ENCODE measurements around the gene ATG5. TPM values are rescaled to one million over a fixed set of nuclear protein-coding genes. Genes with fewer than 3 reads are reported as not detected.

The ATG5 gene
- total RNA-seq, 1 experiment from 2014 or later: 51.4 TPM

GRCh38 chr6:106359959-106360409, 34.4 kb upstream of the ATG5 start:
- in situ Hi-C loops (cut with HindIII; ENCODE audit: low pct_unique_long_range_greater_than_20kb, low sequenced_read_pairs) (no loop called here), intact Hi-C loops (cut with micrococcal nuclease; ENCODE audit: unreplicated experiment) (no loop called here)
- Histone ChIP-seq H3K4me3 (ENCODE audit: low read depth in 2 of 2, low read length in 2 of 2) (peak overlapping the region; percentile 44 to 54), H3K36me3 (ENCODE audit: control insufficient read depth, insufficient read depth, low read length) (no peaks in the 10 kb centered on the region), H3K27me3 (ENCODE audit: control insufficient read depth, insufficient read depth, low read length) (peaks cover 22% of the 10 kb centered on the region), H3K27ac (ENCODE audit: low read length) (no peak overlapping the region), H3K4me1 (ENCODE audit: control insufficient read depth, insufficient read depth, low read length) (peaks cover 10% of the 10 kb centered on the region), H3K9me3 (ENCODE audit: control insufficient read depth, insufficient read depth, low read depth, low read length) (no peaks in the 10 kb centered on the region)
- no TSS peak for BruUV-seq (replicated peaks)
- DNase-seq (ENCODE audit: low read depth, low spot score) (no peak), ATAC-seq (no peak)
- TF ChIP-seq CTCF (IDR thresholded peaks at IDR 0.05): no peak
- TF ChIP-seq POLR2AphosphoS5 (IDR thresholded peaks at IDR 0.05; ENCODE audit: low read depth, low read length): no peak
- TF ChIP-seq TCF7L2 (IDR thresholded peaks at IDR 0.05; ENCODE audit: low read depth, low read length): no peak
- TF ChIP-seq SIN3A (IDR thresholded peaks at IDR 0.05; ENCODE audit: borderline replicate concordance, insufficient read depth, low read depth, low read length): no peak
- TF ChIP-seq, protein P1, sequence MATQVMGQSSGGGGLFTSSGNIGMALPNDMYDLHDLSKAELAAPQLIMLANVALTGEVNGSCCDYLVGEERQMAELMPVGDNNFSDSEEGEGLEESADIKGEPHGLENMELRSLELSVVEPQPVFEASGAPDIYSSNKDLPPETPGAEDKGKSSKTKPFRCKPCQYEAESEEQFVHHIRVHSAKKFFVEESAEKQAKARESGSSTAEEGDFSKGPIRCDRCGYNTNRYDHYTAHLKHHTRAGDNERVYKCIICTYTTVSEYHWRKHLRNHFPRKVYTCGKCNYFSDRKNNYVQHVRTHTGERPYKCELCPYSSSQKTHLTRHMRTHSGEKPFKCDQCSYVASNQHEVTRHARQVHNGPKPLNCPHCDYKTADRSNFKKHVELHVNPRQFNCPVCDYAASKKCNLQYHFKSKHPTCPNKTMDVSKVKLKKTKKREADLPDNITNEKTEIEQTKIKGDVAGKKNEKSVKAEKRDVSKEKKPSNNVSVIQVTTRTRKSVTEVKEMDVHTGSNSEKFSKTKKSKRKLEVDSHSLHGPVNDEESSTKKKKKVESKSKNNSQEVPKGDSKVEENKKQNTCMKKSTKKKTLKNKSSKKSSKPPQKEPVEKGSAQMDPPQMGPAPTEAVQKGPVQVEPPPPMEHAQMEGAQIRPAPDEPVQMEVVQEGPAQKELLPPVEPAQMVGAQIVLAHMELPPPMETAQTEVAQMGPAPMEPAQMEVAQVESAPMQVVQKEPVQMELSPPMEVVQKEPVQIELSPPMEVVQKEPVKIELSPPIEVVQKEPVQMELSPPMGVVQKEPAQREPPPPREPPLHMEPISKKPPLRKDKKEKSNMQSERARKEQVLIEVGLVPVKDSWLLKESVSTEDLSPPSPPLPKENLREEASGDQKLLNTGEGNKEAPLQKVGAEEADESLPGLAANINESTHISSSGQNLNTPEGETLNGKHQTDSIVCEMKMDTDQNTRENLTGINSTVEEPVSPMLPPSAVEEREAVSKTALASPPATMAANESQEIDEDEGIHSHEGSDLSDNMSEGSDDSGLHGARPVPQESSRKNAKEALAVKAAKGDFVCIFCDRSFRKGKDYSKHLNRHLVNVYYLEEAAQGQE (IDR thresholded peaks at IDR 0.05; ENCODE audit: insufficient read depth in 1 of 2, low read depth in 2 of 2, low read length in 1 of 2): 0 out of 4 replicates have a peak, but pooled peaks of 1 of the 2 experiments have one; percentile 37
- CTCF ChIA-PET: no interaction called here
- POLR2A ChIA-PET: no interaction called here

GRCh38 chr6:106356378-106356777, 30.8 kb upstream of the ATG5 start:
- TF ChIP-seq CTCF (IDR thresholded peaks at IDR 0.05) (no peak), TCF7L2 (IDR thresholded peaks at IDR 0.05; ENCODE audit: low read depth, low read length) (no peak), SIN3A (IDR thresholded peaks at IDR 0.05; ENCODE audit: borderline replicate concordance, insufficient read depth, low read depth, low read length) (no peak)
- TF ChIP-seq, protein P1 (IDR thresholded peaks at IDR 0.05; ENCODE audit: insufficient read depth in 1 of 2, low read depth in 2 of 2, low read length in 1 of 2): no peak
- in situ Hi-C loops (cut with HindIII; ENCODE audit: low pct_unique_long_range_greater_than_20kb, low sequenced_read_pairs) (no loop called here), intact Hi-C loops (cut with micrococcal nuclease; ENCODE audit: unreplicated experiment) (no loop called here)
- H3K4me1 ChIP-seq (ENCODE audit: control insufficient read depth, insufficient read depth, low read length): peaks cover 10% of the 10 kb centered on the region
- H3K9me3 ChIP-seq (ENCODE audit: control insufficient read depth, insufficient read depth, low read depth, low read length): peaks cover 5% of the 10 kb centered on the region; the same call in 1 of the 2 replicates
- POLR2A ChIA-PET: interaction anchor here (0.6 kb wide), 1 partner anchor 32 kb away, joined by 3 read pairs; no protein-coding TSS in a partner anchor
- no TSS peak for BruUV-seq (replicated peaks)
- DNase-seq (ENCODE audit: low read depth, low spot score) (no peak), ATAC-seq (no peak)
- no peak overlapping the region for H3K4me3 ChIP-seq (ENCODE audit: low read depth in 2 of 2, low read length in 2 of 2)
- no peak overlapping the region for H3K27ac ChIP-seq (ENCODE audit: low read length)
- CTCF ChIA-PET: no interaction called here
- peaks cover 14% of the 10 kb centered on the region for H3K27me3 ChIP-seq (ENCODE audit: control insufficient read depth, insufficient read depth, low read length)
- no peaks in the 10 kb centered on the region for H3K36me3 ChIP-seq (ENCODE audit: control insufficient read depth, insufficient read depth, low read length)

Data from Panc1 (cell line).